GM21423 (cell line): ENCODE results near the gene ZRANB3.
"Not testable (repeated sequence)": the region's sequence is repeated elsewhere in the genome, so short reads cannot be mapped to it uniquely, and the experiment has no call there.

Experiments used
- ATAC-seq: cut with Tn5 transposase; IDR thresholded peaks from one replicate; pipeline ENCODE4 v1.9.1; 2021; ENCODE audit warnings: mild to moderate bottlenecking, moderate library complexity; ENCODE audit not compliant: unreplicated experiment

The ZRANB3 gene

DNA sequence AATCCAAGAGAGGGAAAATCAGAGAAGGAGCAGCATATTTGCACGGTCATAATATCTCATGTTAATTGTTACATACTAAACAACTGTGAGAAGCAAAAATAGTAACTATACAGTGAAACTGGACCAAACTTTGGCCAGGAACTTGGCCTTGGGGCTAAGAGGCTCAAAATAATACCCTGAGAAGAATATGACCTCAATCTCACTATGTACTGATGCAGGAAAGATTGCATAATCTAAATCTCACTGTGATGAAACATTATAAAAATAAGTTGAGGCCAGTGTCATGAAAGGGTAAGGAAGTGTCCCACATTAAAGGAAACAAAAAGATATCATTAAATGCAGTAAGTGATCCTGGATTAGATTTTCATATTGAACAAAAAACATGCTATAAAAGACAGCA lies 36.5 kb downstream of the ZRANB3 start:
- ATAC-seq, result no peak

GRCh38 chr2:135490376-135490775 lies 40.6 kb downstream of the ZRANB3 start:
- no peak for ATAC-seq

- ATAC-seq, result no peak
Observed at GRCh38 chr2:135485441-135485840, 45.6 kb downstream of the ZRANB3 start.

DNA sequence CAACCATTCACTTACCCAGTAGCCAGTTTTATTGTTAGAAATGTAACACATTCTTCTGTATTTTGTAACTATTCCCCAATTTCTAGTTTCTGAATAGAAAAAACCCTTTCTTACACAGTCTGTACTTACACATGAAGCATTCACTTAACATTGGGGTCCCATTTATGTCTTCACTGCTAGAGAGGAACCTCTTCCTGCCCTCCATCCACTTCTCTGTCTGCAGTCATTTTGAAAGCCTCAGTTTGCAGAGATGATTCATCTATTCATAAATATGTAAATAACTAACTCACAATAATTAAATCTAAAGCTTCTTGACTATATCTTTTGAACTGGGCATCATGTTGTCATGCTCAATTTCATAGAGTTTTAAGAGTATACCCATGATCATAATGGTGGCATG lies 55.9 kb downstream of the ZRANB3 start:
- ATAC-seq, result no peak

DNA sequence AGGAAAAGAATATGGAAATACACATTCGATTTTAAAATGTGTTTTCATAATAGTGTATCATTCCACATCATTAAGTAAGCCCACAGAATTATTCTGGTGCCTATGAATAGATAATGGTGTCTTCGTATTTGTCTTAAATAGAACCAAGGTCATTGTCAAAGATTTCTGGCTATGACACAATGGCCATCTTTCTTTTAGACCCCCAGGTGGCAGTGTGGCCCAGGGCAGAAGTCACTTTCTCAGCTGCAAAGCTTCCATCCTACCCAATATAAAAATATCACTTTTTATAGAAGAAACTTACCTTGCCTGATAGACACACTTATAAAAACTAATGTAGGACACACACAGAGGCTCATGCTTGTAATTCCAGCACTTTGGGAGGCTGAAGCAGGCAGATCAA lies 57.5 kb downstream of the ZRANB3 start:
- no peak for ATAC-seq

DNA sequence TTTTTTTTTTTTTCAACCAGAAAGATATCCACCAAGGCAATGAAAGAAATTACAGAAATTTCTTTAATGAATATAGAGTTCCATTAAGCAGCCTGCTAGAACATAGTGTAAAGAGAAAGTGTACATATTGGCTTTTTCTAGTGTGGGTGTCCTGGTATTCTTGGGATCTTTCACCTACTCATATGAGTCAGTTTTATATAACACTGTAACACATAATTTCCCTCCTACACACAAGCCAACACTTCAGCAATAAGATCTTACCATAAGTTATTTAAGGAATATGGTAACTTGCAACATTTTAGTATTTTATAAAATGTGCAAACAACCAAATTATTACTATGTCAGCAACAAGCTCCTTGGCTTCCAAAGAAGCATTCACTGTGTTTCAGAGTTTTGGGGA lies 59.9 kb downstream of the ZRANB3 start:
- no peak for ATAC-seq

DNA sequence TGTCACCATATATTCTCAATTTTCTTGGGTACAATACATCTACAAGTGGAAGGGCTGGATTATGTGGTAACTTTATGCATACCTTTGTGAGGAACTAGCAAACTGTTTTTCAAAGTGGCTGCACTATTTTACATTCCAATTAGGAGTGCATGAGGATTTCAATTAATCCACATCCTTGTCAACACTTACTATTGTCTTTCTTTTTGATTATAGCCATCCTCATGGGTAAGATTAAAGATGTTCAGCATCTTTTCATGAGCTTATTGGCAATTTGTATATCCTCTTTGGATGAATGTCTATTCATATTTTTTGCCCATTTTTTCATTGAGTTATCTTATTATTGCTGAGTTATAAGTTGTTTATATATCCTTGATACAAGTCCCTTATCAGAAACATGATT lies 73.7 kb downstream of the ZRANB3 start:
- ATAC-seq, result no peak

- no peak for ATAC-seq
Observed at GRCh38 chr2:135456835-135457234, 74.2 kb downstream of the ZRANB3 start.

- no peak for ATAC-seq
Observed at GRCh38 chr2:135456431-135456830, 74.6 kb downstream of the ZRANB3 start.

DNA sequence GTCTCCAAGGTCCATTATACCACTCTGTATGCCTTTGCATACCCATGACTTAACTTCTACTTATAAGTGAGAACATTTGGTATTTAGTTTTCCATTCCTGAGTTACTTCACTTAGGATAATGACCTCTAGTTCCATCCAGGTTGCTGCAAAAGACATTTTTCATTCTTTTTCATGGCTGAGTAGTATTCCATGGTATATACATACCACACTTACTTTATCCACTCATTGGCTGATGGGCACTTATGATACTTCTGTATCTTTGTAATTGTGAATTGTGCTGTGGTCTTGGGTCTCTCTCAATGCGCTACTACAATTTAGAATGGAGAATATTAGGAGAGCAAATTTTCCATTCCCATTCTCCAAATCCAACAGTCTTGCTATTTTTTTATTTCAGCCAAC lies 76.4 kb downstream of the ZRANB3 start:
- no peak for ATAC-seq

DNA sequence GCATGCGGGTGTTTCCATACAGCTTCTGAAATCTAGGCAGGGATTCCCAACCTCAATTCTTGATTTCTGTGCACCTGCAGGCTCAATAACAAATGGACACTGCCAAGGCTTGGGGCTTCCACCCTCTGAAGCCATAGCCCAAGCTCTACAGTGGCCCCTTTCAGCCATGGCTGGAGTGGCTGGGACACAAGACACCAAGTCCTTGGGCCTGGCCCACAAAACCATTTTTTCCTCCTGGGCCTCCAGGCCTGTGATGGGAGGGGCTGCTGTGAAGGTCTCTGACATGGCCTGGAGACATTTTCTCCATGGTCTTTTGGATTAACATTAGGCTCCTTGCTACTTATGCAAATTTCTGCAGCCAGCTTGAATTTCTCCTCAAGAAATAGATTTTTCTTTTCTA lies 78.0 kb downstream of the ZRANB3 start:
- ATAC-seq, result not testable (repeated sequence)

- no peak for ATAC-seq
Observed at GRCh38 chr2:135451966-135452365, 79.1 kb downstream of the ZRANB3 start.

DNA sequence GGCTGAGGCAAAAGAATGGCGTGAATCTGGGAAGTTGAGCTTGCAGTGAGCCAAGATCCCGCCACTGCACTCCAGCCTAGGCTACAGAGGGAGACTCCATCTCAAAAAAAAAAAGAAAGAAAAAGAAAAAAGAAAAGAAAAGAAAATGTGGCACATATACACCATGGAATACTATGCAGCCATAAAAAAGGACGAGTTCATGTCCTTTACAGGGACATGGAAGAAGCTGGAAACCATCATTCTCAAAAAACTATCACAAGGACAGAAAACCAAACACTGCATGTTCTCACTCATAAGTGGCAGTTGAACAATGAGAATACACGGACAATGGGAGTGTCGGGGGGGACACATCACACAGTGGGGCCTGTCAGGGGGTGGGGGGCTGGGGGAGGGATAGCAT lies 88.0 kb downstream of the ZRANB3 start:
- not testable (repeated sequence) for ATAC-seq

DNA sequence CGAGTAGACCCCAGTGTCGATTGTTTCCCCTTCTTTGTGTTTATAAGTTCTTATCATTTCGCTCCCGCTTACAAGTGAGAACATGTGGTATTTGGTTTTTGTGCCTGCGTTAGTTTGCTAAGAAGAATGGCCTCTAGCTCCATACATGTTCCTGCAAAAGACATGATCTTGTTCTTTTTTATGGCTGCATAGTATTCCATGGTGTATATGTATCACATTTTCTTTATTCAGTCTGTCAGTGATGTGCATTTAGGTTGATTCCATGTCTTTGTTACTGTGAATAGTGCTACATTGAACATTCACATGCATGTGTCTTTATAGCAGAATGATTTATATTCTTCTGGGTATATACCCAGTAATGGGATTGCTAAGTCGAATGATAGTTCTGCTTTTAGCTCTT lies 95.9 kb downstream of the ZRANB3 start:
- ATAC-seq, result not testable (repeated sequence)

- ATAC-seq, result no peak
Observed at GRCh38 chr2:135424849-135425248, 106.2 kb downstream of the ZRANB3 start.

DNA sequence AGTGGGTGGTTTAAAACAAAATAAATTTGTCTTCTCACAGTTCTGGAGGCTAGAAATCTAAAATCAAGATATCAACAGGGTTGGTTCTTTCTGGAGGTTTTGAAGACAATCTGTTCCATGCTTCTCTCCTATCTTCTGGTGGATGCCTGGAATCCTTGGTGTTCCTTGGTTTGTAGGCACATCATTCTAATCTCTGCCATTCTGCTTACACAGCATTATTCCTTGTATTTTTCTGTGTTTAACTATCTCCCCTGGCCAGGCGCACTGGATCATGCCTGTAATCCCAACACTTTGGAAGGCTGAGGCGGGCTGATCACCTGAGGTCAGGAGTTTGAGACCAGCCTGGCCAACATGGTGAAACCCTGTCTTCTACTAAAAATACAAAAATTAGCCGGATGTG lies 108.1 kb downstream of the ZRANB3 start:
- ATAC-seq, result no peak

- ATAC-seq, result no peak
Observed at GRCh38 chr2:135411646-135412045, 119.4 kb downstream of the ZRANB3 start.

DNA sequence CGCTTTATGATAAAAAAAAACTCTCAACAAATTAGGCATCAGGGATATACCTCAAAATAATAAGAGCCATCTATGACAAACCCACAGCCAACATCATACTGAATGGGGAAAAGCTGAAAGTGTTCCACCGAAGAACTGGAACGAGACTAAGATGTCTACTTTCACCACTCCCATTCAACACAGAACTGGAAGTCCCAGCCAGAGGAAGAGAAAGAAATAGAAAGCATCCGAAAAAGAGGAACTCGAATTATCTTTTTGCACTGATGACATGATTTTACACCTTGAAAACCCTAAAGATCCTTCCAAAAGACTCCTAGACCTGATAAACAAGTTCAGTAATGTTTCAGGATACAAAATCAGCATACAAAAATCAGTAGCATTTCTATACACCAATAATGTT lies 121.6 kb downstream of the ZRANB3 start:
- no peak for ATAC-seq

DNA sequence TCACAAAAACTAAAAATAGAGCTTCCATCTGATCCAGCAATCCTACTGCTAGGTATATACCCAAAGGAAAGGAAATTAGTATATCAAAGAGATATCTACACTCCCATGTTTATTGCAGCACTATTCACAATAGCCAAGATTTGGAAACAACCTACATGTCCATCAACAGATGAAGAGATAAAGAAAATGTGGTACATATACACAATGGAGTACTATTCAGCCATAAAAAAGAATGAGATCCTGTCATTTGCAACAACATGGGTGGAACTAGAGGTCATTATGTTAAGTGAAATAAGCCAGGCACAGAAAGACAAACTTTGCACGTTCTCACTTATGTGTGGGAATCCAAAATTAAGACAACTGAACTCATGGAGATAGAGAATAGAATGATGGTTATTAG lies 134.8 kb downstream of the ZRANB3 start:
- not testable (repeated sequence) for ATAC-seq

DNA sequence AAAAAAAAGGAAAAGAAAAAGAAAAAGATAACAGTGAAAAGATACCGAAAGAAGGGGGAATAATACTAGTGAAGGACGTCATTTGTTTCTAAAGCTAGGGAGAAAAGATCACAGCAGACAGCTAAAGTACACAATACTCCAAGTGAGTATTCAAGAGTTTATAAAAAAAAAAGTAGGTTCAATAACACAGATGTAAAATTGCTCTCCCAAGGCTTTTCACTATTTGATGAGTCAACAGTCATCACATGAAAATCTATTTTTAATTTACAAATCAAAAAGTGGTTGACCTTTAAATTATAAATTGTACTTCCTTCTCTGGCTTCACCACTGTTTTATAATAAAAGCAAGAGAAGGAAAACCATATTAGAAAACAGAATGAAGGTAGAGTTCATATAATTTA lies 144.0 kb downstream of the ZRANB3 start:
- ATAC-seq, result no peak

DNA sequence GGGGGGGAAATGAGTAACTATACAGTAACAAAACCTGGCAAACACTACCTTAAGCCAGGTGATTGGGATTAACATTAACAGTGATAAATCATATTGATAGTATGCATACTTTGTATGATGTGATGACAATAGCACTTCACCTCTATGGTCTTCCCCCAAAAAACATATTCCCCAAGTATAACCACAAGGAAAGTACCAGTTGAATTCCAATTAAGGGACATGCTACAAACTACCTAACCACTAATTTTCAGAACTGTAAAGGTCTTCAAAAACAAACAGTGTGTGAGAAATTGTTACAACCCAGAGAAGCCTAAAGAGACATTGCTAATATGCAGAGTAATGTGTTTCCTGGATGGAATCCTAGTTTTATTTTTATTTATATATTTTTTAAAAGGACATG lies 152.4 kb downstream of the ZRANB3 start:
- no peak for ATAC-seq

- ATAC-seq, result no peak
Observed at GRCh38 chr2:135373702-135374101, 157.3 kb downstream of the ZRANB3 start.

DNA sequence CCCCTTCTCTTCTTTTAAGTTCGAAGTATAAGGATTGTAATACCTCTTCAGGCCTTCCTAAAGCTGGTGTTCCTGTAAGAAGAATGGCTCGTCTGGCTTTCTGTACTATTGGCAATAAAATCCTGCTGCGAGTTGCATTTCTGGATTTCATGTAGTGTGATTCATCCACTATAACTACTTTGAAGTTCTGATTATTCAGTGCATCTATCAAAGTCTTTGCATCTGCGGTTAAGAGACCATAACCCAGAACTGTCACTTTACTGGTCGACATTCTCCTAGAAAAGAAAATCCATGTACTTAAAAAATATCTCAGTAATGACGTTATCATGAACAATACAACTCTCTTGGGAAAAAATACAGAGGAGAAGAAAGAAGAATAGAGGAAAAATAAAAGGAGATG lies 181.1 kb downstream of the ZRANB3 start:
- ATAC-seq, result no peak
